ENCODE measurements around the gene KLHDC10.

Gene KLHDC10

GRCh38 chr7:130069978-130070860, at the start of gene KLHDC10:
TSS of gene KLHDC10 (plus strand) at chr7:130070534. CDS start at chr7:130070644, 110 bp downstream.
- no peaks in the 10 kb centered on the region for H3K9me3 Mint-ChIP-seq
- no peak for TF ChIP-seq CTCF (IDR thresholded peaks at IDR 0.05)
- H3K36me3 Mint-ChIP-seq (ENCODE audit: low read depth) = peaks cover 9% of the 10 kb centered on the region
- peaks cover 3% of the 10 kb centered on the region for H3K27me3 Mint-ChIP-seq (ENCODE audit: low read depth, poor library complexity)
- peaks cover 47% of the 10 kb centered on the region for H3K4me1 Mint-ChIP-seq
- DNase-seq = peak; percentile 93
- peak within 1 kb of the TSS; percentile 96 for H3K27ac Mint-ChIP-seq
- H3K4me3 Mint-ChIP-seq = peak within 1 kb of the TSS; percentile 95

- H3K9me3 Mint-ChIP-seq = no peaks in the 10 kb centered on the region
- no peak for TF ChIP-seq CTCF (IDR thresholded peaks at IDR 0.05)
- H3K27ac Mint-ChIP-seq = no peak overlapping the region
- DNase-seq = no peak
- H3K4me1 Mint-ChIP-seq = no peaks in the 10 kb centered on the region
- H3K36me3 Mint-ChIP-seq (ENCODE audit: low read depth) = peaks cover 72% of the 10 kb centered on the region
- H3K27me3 Mint-ChIP-seq (ENCODE audit: low read depth, poor library complexity) = no peaks in the 10 kb centered on the region
- no peak overlapping the region for H3K4me3 Mint-ChIP-seq
Observed at GRCh38 chr7:130021105-130021834, 49.1 kb upstream of the KLHDC10 start.

GRCh38 chr7:130022115-130022514, 48.2 kb upstream of the KLHDC10 start:
- no peak overlapping the region for H3K27ac Mint-ChIP-seq
- H3K36me3 Mint-ChIP-seq (ENCODE audit: low read depth) = peaks cover 74% of the 10 kb centered on the region

GRCh38 chr7:130022623-130023175, 47.6 kb upstream of the KLHDC10 start:
- no peaks in the 10 kb centered on the region for H3K4me1 Mint-ChIP-seq
- no peaks in the 10 kb centered on the region for H3K9me3 Mint-ChIP-seq
- H3K36me3 Mint-ChIP-seq (ENCODE audit: low read depth) = peaks cover 73% of the 10 kb centered on the region
- no peak for DNase-seq
- H3K4me3 Mint-ChIP-seq = no peak overlapping the region
- H3K27me3 Mint-ChIP-seq (ENCODE audit: low read depth, poor library complexity) = no peaks in the 10 kb centered on the region
- no peak for TF ChIP-seq CTCF (IDR thresholded peaks at IDR 0.05)
- no peak overlapping the region for H3K27ac Mint-ChIP-seq

More at GRCh38 chr7:130022115-130022514, 48.2 kb upstream of the KLHDC10 start:
- no peak for DNase-seq
- no peaks in the 10 kb centered on the region for H3K9me3 Mint-ChIP-seq
- no peak for TF ChIP-seq CTCF (IDR thresholded peaks at IDR 0.05)
- H3K4me1 Mint-ChIP-seq = no peaks in the 10 kb centered on the region
- H3K27me3 Mint-ChIP-seq (ENCODE audit: low read depth, poor library complexity) = no peaks in the 10 kb centered on the region
- H3K4me3 Mint-ChIP-seq = no peak overlapping the region

GRCh38 chr7:130024390-130024789, 45.9 kb upstream of the KLHDC10 start:
- H3K4me1 Mint-ChIP-seq = no peaks in the 10 kb centered on the region
- H3K36me3 Mint-ChIP-seq (ENCODE audit: low read depth) = peaks cover 66% of the 10 kb centered on the region
- H3K4me3 Mint-ChIP-seq = no peak overlapping the region
- TF ChIP-seq CTCF (IDR thresholded peaks at IDR 0.05) = no peak
- H3K27ac Mint-ChIP-seq = no peak overlapping the region
- no peaks in the 10 kb centered on the region for H3K9me3 Mint-ChIP-seq
- no peaks in the 10 kb centered on the region for H3K27me3 Mint-ChIP-seq (ENCODE audit: low read depth, poor library complexity)
- DNase-seq = no peak

Measured in nephron progenitor cell (in vitro differentiated cells).